Adrenal gland (tissue), 5 donors: Measurements from ENCODE around the gene TCF19.

Source experiments
- POLR2A ChIP-seq, 2 donors: fragments of 450-650 bp; IDR thresholded peaks; one replicate each; pipeline ENCODE4 v1.6.1; 2017; ENCODE audit warnings: antibody characterized with exemption in 2 of 2, mild to moderate bottlenecking in 2 of 2, moderate library complexity in 1 of 2
- TF ChIP-seq, protein P1 (sequence below), 6 experiments: fragments of 450-650 bp in 4 of 6; fragments of 200-600 bp in 2 of 6; sonication (generic) in 1 of 6; IDR thresholded peaks; 1 replicate in 5 of 6; 2 replicates in 1 of 6; pipeline versions ENCODE4 v1.5.1 to v1.8.0; 2016 to 2021; ENCODE audit warnings: antibody characterized with exemption in 6 of 6, mild to moderate bottlenecking in 2 of 6, moderate library complexity in 1 of 6
- donor health status: DM: no; HTN: no; CAD: no.

DNA sequence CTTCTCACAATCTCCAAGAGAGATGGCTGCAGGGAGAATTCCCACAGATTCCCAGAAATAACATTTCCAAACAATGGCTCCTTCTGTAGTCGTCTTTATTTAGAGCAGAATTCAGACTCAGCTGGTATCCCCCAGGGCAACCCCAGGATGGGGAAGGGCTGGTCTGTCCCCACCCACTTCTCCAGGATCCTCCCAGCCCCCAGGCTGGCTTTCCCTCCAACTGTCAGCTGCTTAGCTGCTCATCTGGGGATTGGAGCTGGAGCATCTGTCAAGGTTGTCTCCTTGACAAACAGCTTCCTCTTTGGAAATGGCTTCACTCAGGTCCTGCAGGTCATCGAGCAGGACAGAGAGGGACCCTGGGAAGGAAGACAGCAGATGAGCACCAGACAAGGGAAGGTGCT lies 16.0 kb upstream of the TCF19 start:
- no peak for TF ChIP-seq POLR2A (IDR thresholded peaks at IDR 0.05)
- TF ChIP-seq, protein P1, sequence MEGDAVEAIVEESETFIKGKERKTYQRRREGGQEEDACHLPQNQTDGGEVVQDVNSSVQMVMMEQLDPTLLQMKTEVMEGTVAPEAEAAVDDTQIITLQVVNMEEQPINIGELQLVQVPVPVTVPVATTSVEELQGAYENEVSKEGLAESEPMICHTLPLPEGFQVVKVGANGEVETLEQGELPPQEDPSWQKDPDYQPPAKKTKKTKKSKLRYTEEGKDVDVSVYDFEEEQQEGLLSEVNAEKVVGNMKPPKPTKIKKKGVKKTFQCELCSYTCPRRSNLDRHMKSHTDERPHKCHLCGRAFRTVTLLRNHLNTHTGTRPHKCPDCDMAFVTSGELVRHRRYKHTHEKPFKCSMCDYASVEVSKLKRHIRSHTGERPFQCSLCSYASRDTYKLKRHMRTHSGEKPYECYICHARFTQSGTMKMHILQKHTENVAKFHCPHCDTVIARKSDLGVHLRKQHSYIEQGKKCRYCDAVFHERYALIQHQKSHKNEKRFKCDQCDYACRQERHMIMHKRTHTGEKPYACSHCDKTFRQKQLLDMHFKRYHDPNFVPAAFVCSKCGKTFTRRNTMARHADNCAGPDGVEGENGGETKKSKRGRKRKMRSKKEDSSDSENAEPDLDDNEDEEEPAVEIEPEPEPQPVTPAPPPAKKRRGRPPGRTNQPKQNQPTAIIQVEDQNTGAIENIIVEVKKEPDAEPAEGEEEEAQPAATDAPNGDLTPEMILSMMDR (IDR thresholded peaks at IDR 0.05) = no peak
